ENCODE data around the gene MIEF1. TPM values are rescaled to one million over a fixed set of nuclear protein-coding genes. Genes with fewer than 3 reads are reported as not detected.
A peak's percentile ranks its signal among the peaks of the same experiment; 100 is the strongest.

The MIEF1 gene
- total and polyA plus RNA-seq, 2 of the 8 experiments (the other 6 are each of a cell fraction or from before 2014, with no cell fraction given), result 16.8 to 32.7 TPM

DNA sequence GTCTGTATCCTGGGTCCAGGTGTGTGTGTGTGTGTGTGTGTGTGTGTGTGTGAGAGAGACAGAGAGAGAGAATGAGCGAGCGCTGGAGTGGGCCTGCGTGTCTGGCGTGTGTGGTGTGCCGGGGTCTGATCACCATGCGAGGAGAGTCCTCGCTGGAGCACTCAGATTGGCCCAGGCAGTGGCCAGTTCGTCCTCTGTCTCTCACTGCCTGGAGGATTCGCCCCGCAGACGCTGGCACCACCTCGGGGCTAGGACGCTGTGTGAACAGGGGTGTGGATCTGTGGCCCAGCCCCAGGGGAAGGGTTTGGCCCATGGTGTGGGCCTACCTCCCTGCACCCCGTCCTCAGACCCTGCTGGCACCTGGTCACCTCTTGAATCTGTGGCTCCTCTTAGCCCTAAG, 56.9 kb downstream of the MIEF1 start:
- Histone ChIP-seq H2BK12ac (ENCODE audit: low read depth, low read length) (peak overlapping the region; percentile 17; the same call in 1 of the 2 replicates), H4K5ac (ENCODE audit: insufficient read length, low read depth, low read length) (no peak overlapping the region), H3K79me2 (ENCODE audit: control insufficient read depth in 1 of 2, insufficient read depth in 2 of 2, low read length in 2 of 2) (peaks cover 0 to 1% of the 10 kb centered on the region in 2 experiments; a peak in 2 of 4 replicates), H2AFZ (ENCODE audit: low read length) (no peak overlapping the region), H2BK15ac (ENCODE audit: low read length) (no peak overlapping the region), H3K9ac (replicated peaks in 1 of 4; ENCODE audit: extremely low read depth in 1 of 4, low read depth in 3 of 4, low read length in 3 of 4) (no peak overlapping the region), H3K56ac (replicated peaks; ENCODE audit: insufficient read length, low read depth, low read length) (no peak overlapping the region), H3K27me3 (replicated peaks in 1 of 4; ENCODE audit: control insufficient read depth in 3 of 4, extremely low read depth in 1 of 4, insufficient read depth in 3 of 4, low read length in 3 of 4) (peaks cover 30 to 51% (median 47%) of the 10 kb centered on the region in 4 experiments), H4K20me1 (replicated peaks in 1 of 2; ENCODE audit: control insufficient read depth in 1 of 2, insufficient read depth in 2 of 2, low read length in 2 of 2) (peaks cover 0 to 14% of the 10 kb centered on the region in 2 experiments), H2AK5ac (ENCODE audit: low read depth, low read length) (no peak overlapping the region), H3K79me1 (ENCODE audit: low read depth, low read length) (peaks cover 6% of the 10 kb centered on the region; the same call in 1 of the 2 replicates), H3K23me2 (ENCODE audit: low read depth, low read length) (peaks cover 7% of the 10 kb centered on the region; the same call in 1 of the 2 replicates), H2BK5ac (ENCODE audit: low read depth, low read length) (no peak overlapping the region), H3K27ac (ENCODE audit: low read depth, low read length) (no peak overlapping the region), H3K18ac (ENCODE audit: extremely low read depth, low read length) (no peak overlapping the region), H3K4me3 (ENCODE audit: extremely low read depth in 1 of 4, insufficient read depth in 2 of 4, low read depth in 3 of 4, low read length in 4 of 4) (no peak overlapping the region), H3K23ac (ENCODE audit: insufficient read length) (no peak overlapping the region), H3K4me1 (replicated peaks in 1 of 4; ENCODE audit: control insufficient read depth in 3 of 4, insufficient read depth in 4 of 4, low read length in 3 of 4) (peaks cover 4 to 21% (median 6%) of the 10 kb centered on the region in 4 experiments; a peak in 6 of 7 replicates), H3K9me3 (ENCODE audit: insufficient read depth in 2 of 2, low read depth in 1 of 2, low read length in 1 of 2) (0 out of 4 replicates have a peak, but pooled peaks cover 0 to 4% of the 10 kb centered on the region in 2 experiments), H3K14ac (ENCODE audit: insufficient read length) (no peak overlapping the region), H2BK120ac (replicated peaks; ENCODE audit: low read depth, low read length) (no peak overlapping the region), H4K8ac (ENCODE audit: extremely low read depth, insufficient read depth, low read length) (peak overlapping the region; percentile 38; the same call in 1 of the 2 replicates), H3K4me2 (ENCODE audit: insufficient read depth in 1 of 2, low read depth in 2 of 2, low read length in 2 of 2) (no peak overlapping the region; a peak in 1 of 4 replicates), H3K4ac (replicated peaks; ENCODE audit: insufficient read length, low read depth, low read length) (no peak overlapping the region), H4K91ac (replicated peaks; ENCODE audit: insufficient read length, low read length) (no peak overlapping the region), H2BK20ac (ENCODE audit: low read length) (no peak overlapping the region), H3K36me3 (ENCODE audit: control insufficient read depth in 2 of 4, insufficient read depth in 4 of 4, low read length in 3 of 4) (peaks cover 0 to 3% (median 0%) of the 10 kb centered on the region in 4 experiments; a peak in 2 of 8 replicates)
- POLR2A ChIA-PET (ENCODE audit: partially characterized antibody), result interaction anchor here (1.0 to 2.6 kb wide), 5 partner anchors 24 to 87 kb away, joined by 3 to 9 read pairs (median 4); no protein-coding TSS in a partner anchor
- CTCF ChIA-PET (ENCODE audit: partially characterized antibody), result interaction anchor here (0.6 to 5.3 kb wide), 25 partner anchors 8 to 1189 kb away, joined by 3 to 47 read pairs (median 4); partner anchors contain the start of gene CACNA1I
- 83% methylated on average over 14 of the region's 14 CpGs; no CpG with 5 or more reads in 1 of the 2 experiments for WGBS, 2 experiments (ENCODE audit: extremely low coverage in 1 of 2, insufficient coverage in 1 of 2, insufficient read length in 1 of 2, insufficient replicate concordance in 2 of 2, low coverage in 1 of 2, low lambda C conversion rate in 2 of 2, missing lambda C conversion rate in 1 of 2)
- DNase-seq (ENCODE audit: low read depth in 1 of 2, low spot score in 2 of 2) (no peak), FAIRE-seq (no peak)
- no peak for TF ChIP-seq SRF (IDR thresholded peaks at IDR 0.05; ENCODE audit: low read depth, low read length)
- TF ChIP-seq, protein P1, sequence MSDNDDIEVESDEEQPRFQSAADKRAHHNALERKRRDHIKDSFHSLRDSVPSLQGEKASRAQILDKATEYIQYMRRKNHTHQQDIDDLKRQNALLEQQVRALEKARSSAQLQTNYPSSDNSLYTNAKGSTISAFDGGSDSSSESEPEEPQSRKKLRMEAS (IDR thresholded peaks at IDR 0.05), result no peak
- TF ChIP-seq, protein P2, sequence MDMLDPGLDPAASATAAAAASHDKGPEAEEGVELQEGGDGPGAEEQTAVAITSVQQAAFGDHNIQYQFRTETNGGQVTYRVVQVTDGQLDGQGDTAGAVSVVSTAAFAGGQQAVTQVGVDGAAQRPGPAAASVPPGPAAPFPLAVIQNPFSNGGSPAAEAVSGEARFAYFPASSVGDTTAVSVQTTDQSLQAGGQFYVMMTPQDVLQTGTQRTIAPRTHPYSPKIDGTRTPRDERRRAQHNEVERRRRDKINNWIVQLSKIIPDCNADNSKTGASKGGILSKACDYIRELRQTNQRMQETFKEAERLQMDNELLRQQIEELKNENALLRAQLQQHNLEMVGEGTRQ (IDR thresholded peaks at IDR 0.05; ENCODE audit: low read length), result no peak
- no peak for TF ChIP-seq FOSL1 (IDR thresholded peaks at IDR 0.05; ENCODE audit: insufficient read depth, low read depth, low read length)
- no peak for TF ChIP-seq SIX5 (IDR thresholded peaks at IDR 0.05; ENCODE audit: low read depth, low read length)
- TF ChIP-seq POLR2A (IDR thresholded peaks at IDR 0.05; ENCODE audit: control extremely low read depth in 1 of 2, low read depth in 2 of 2, low read length in 2 of 2), result no peak
- TF ChIP-seq SIRT6 (IDR thresholded peaks at IDR 0.05; ENCODE audit: low read length), result no peak
- no peak for TF ChIP-seq GTF2F1 (IDR thresholded peaks at IDR 0.05; ENCODE audit: borderline replicate concordance, low read depth, low read length)
- TF ChIP-seq, protein P3, sequence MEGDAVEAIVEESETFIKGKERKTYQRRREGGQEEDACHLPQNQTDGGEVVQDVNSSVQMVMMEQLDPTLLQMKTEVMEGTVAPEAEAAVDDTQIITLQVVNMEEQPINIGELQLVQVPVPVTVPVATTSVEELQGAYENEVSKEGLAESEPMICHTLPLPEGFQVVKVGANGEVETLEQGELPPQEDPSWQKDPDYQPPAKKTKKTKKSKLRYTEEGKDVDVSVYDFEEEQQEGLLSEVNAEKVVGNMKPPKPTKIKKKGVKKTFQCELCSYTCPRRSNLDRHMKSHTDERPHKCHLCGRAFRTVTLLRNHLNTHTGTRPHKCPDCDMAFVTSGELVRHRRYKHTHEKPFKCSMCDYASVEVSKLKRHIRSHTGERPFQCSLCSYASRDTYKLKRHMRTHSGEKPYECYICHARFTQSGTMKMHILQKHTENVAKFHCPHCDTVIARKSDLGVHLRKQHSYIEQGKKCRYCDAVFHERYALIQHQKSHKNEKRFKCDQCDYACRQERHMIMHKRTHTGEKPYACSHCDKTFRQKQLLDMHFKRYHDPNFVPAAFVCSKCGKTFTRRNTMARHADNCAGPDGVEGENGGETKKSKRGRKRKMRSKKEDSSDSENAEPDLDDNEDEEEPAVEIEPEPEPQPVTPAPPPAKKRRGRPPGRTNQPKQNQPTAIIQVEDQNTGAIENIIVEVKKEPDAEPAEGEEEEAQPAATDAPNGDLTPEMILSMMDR (IDR thresholded peaks at IDR 0.05; ENCODE audit: control extremely low read depth in 1 of 3, insufficient read depth in 1 of 3, low read depth in 1 of 3, low read length in 3 of 3), result no peak
